ENCODE data around the gene BTN1A1. TPM values are rescaled to one million over a fixed set of nuclear protein-coding genes. Genes with fewer than 3 reads are reported as not detected.
A peak's percentile ranks its signal among the peaks of the same experiment; 100 is the strongest.

Gene BTN1A1
- total RNA-seq, 2 donors from 2014 or later: 0.23 TPM; not detected in 1

- WGBS: 1% methylated on average over 28 of the region's 28 CpGs
These were observed 32.8 kb downstream of the BTN1A1 start for GRCh38 chr6:26532699-26533531.

GRCh38 chr6:26533532-26533931 is 33.4 kb downstream of the BTN1A1 start:
- H3K27ac ChIP-seq: peak overlapping the region; percentile 72 to 73
- no peaks in the 10 kb centered on the region for H3K36me3 ChIP-seq
- H3K4me1 ChIP-seq (replicated peaks): no peaks in the 10 kb centered on the region
- intact Hi-C loops (cut with DNase I): no loop called here
- H3K4me3 ChIP-seq: peak overlapping the region; percentile 45 to 48
- no peak for TF ChIP-seq POLR2A (IDR thresholded peaks at IDR 0.05)
- TF ChIP-seq CTCF (IDR thresholded peaks at IDR 0.05): no peak
- no peak for TF ChIP-seq POLR2AphosphoS5 (IDR thresholded peaks at IDR 0.05)
- no peaks in the 10 kb centered on the region for H3K9me3 ChIP-seq
- 0% methylated on average over 1 of the region's 1 CpG for WGBS
- no peaks in the 10 kb centered on the region for H3K27me3 ChIP-seq (replicated peaks; ENCODE audit: insufficient read depth)
- no peak for DNase-seq (ENCODE audit: low spot score)

More at GRCh38 chr6:26532699-26533531, 32.8 kb downstream of the BTN1A1 start:
- Histone ChIP-seq H3K27me3 (replicated peaks; ENCODE audit: insufficient read depth) (no peaks in the 10 kb centered on the region), H3K9me3 (no peaks in the 10 kb centered on the region), H3K4me1 (replicated peaks) (no peaks in the 10 kb centered on the region), H3K27ac (peak overlapping the region; percentile 72 to 73), H3K36me3 (no peaks in the 10 kb centered on the region), H3K4me3 (peak overlapping the region; percentile 45 to 48)
- DNase-seq (ENCODE audit: low spot score): peak; percentile 80
- intact Hi-C loops (cut with DNase I): no loop called here
- TF ChIP-seq CTCF (IDR thresholded peaks at IDR 0.05) (no peak), POLR2AphosphoS5 (IDR thresholded peaks at IDR 0.05) (peak; percentile 87)

- intact Hi-C loops (cut with DNase I): loop anchor here (5.0 kb wide), 1 partner anchor 63 kb away; no protein-coding TSS in a partner anchor
- no peaks in the 10 kb centered on the region for H3K4me1 ChIP-seq (replicated peaks)
These were observed 34.8 kb downstream of the BTN1A1 start for GRCh38 chr6:26534681-26535465.

GRCh38 chr6:26536571-26537159 is 36.6 kb downstream of the BTN1A1 start:
- DNase-seq (ENCODE audit: low spot score): no peak
- 5% methylated on average over 12 of the region's 12 CpGs for WGBS
- intact Hi-C loops (cut with DNase I): loop anchor here (5.0 kb wide), 1 partner anchor 64 kb away; no protein-coding TSS in a partner anchor
- H3K9me3 ChIP-seq: no peaks in the 10 kb centered on the region
- H3K4me3 ChIP-seq: peak overlapping the region; percentile 68 to 72
- no peaks in the 10 kb centered on the region for H3K27me3 ChIP-seq (replicated peaks; ENCODE audit: insufficient read depth)
- H3K27ac ChIP-seq: peak overlapping the region; percentile 90 to 91
- H3K36me3 ChIP-seq: no peaks in the 10 kb centered on the region
- no peaks in the 10 kb centered on the region for H3K4me1 ChIP-seq (replicated peaks)
- TF ChIP-seq CTCF (IDR thresholded peaks at IDR 0.05) (no peak), POLR2A (IDR thresholded peaks at IDR 0.05) (no peak), POLR2AphosphoS5 (IDR thresholded peaks at IDR 0.05) (no peak)

More at GRCh38 chr6:26534681-26535465, 34.8 kb downstream of the BTN1A1 start:
- H3K27ac ChIP-seq: no peak overlapping the region
- H3K27me3 ChIP-seq (replicated peaks; ENCODE audit: insufficient read depth): no peaks in the 10 kb centered on the region
- no peaks in the 10 kb centered on the region for H3K9me3 ChIP-seq
- WGBS: 61% methylated on average over 6 of the region's 6 CpGs
- H3K36me3 ChIP-seq: no peaks in the 10 kb centered on the region
- no peak for TF ChIP-seq POLR2AphosphoS5 (IDR thresholded peaks at IDR 0.05)
- no peak for TF ChIP-seq POLR2A (IDR thresholded peaks at IDR 0.05)
- TF ChIP-seq CTCF (IDR thresholded peaks at IDR 0.05): no peak
- no peak for DNase-seq (ENCODE audit: low spot score)
- no peak overlapping the region for H3K4me3 ChIP-seq

Data from prostate gland (tissue), 2 donors.